ENCODE measurements around the gene FUOM.

The FUOM gene

GRCh38 chr10:133357285-133358161 is at the start of gene FUOM:
TSS of gene FUOM (minus strand) at chr10:133358019. CDS start at chr10:133358007, 12 bp downstream.
- DNase-seq, result peak; percentile 78 to 83

- DNase-seq, result no peak
Observed at GRCh38 chr10:133405844-133406527, 48.2 kb upstream of the FUOM start.

- no peak for DNase-seq
Observed at GRCh38 chr10:133405272-133405671, 47.5 kb upstream of the FUOM start.

GRCh38 chr10:133403784-133404183 is 46.0 kb upstream of the FUOM start:
- no peak for DNase-seq

GRCh38 chr10:133403359-133403758 is 45.5 kb upstream of the FUOM start:
- DNase-seq, result no peak

- DNase-seq, result no peak
Observed at GRCh38 chr10:133401981-133402725, 44.3 kb upstream of the FUOM start.

- DNase-seq, result no peak
Observed at GRCh38 chr10:133401500-133401899, 43.7 kb upstream of the FUOM start.

GRCh38 chr10:133400624-133401424 is 43.0 kb upstream of the FUOM start:
- DNase-seq, result no peak

GRCh38 chr10:133399123-133399601 is 41.3 kb upstream of the FUOM start:
- no peak for DNase-seq

GRCh38 chr10:133397938-133398337 is 40.1 kb upstream of the FUOM start:
- no peak for DNase-seq

- no peak for DNase-seq
Observed at GRCh38 chr10:133396035-133396624, 38.3 kb upstream of the FUOM start.

- no peak for DNase-seq
Observed at GRCh38 chr10:133394801-133395221, 37.0 kb upstream of the FUOM start.

- peak; percentile 93 to 94 for DNase-seq
Observed at GRCh38 chr10:133394064-133394663, 36.3 kb upstream of the FUOM start, which contains the start of gene MTG1. TSS of gene MTG1 (plus strand) at chr10:133394157. CDS start at chr10:133394221, 64 bp downstream.

- DNase-seq, result no peak
Observed at GRCh38 chr10:133393401-133394063, 35.7 kb upstream of the FUOM start.

GRCh38 chr10:133391761-133392518 is 34.1 kb upstream of the FUOM start:
- peak; percentile 18 to 20 for DNase-seq

- DNase-seq, result no peak
Observed at GRCh38 chr10:133391249-133391635, 33.4 kb upstream of the FUOM start.

GRCh38 chr10:133390597-133391248 is 32.9 kb upstream of the FUOM start:
- no peak for DNase-seq

GRCh38 chr10:133388973-133389818 is 31.4 kb upstream of the FUOM start:
- peak; percentile 47 to 70 for DNase-seq

Data from CD4-positive, alpha-beta T cell treated with Interleukin-1 beta for 1 hour (primary cell).